Inflammatory macrophage (primary cell): Measurements from ENCODE around the gene IFNLR1.
"Not testable (repeated sequence)": the region's sequence is repeated elsewhere in the genome, so short reads cannot be mapped to it uniquely, and the experiment has no call there.

ENCODE experiments used
- DNase-seq, 2 donors: peaks; one replicate each; pipeline ENCODE4 v3.0.0-alpha.2; 2020 to 2022
- total RNA-seq, 18 experiments: gene quantifications; one replicate each; lab custom pipeline; 2026; ENCODE audit warnings: mixed read lengths in 6 of 18, inconsistent platforms in 2 of 18; lab: John Stamatoyannopoulos, UW

IFNLR1 gene
- 6.0 to 49.0 (median 19.1) reads per million in 18 experiments for total RNA-seq

DNA sequence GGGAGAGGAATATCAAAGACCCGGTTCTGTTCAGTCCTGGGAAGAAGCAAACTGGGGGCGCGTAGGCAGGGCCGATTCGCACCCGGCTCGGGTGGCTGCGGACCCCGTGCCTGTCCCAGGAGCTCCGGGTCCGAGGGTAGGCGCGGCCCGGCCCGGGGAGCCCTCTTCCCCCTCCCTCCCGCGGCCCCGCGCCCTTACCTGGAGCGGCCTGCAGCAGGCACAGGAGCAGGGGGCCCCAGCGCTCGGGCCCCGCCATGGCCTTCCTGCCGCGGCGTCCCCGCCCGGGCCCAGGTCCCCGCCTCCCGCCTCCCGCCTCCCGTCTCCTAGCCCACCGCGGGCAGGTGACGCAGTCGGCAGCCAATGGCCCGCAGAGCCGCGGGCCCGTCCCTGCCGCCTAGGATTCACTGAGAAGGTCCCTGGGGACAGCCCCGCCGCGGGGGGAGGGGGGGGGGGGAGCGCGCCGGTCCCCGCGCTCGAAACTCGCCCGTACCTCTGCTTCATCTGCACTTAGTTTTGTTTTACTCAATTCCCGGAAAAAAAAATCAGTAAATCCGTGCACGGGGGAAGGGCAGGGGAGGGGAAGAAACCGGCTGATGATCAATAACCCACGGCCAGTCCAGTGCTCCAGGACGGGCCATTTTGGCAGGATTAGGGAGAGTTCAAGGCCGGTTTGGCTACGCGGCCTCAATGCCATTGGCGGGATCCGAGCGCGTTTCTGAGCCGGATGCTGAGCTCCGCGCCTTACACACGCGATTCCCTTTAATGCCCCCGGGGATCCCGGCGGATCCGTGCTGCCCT, at the start of gene IFNLR1:
Gene IFNLR1 (minus strand): TSS at position 297 of the 798 bp plus-strand sequence. CDS start 41 bp downstream, at position 256.
- DNase-seq, result peak in 1 of 2 donors; percentile 51

- DNase-seq, result no peak
Measured at GRCh38 chr1:24235921-24236788, 49.1 kb upstream of the IFNLR1 start.

DNA sequence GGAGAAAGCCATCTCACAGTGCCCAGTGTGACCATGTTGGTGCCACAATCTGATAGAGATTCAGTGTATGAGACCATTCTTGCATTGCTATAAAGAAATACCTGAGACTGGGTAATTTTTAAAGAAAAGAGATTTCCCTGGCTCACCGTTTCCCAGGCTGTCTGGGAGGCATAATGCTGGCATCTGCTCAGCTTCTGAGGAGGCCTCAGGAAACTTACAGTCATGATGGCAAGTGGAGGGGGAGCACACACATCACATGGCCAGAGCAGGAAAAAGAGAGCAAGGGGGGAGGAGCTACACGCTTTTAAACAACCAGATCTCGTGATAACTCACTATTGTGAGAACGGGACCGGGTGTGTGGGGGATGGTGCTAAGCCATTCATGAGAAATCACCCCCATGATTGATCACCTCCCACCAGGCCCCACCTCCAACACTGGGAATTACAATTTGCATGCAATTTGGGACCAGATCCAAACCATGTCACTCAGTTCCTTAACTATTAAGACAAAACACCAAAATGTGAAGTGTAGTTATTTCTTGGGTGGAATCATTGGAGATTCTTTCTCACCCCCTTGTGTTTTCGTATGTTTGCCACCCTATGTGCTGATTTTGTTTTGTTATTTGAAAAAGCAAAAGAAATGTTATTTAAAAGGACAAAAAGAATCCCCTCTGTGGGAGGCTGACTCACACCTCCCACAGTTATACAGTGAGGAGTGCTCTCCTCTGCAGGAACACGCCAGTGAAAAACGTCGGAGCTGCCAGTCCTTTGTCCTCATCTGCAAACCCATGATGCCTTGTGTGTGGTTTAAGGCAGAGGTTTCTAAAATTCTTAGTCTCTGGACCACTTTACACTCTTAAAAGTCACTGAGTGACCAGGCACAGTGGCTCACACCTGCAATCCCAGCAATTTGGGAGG, 46.9 kb upstream of the IFNLR1 start:
- DNase-seq, result peak in 1 of 2 donors; percentile 15

DNA sequence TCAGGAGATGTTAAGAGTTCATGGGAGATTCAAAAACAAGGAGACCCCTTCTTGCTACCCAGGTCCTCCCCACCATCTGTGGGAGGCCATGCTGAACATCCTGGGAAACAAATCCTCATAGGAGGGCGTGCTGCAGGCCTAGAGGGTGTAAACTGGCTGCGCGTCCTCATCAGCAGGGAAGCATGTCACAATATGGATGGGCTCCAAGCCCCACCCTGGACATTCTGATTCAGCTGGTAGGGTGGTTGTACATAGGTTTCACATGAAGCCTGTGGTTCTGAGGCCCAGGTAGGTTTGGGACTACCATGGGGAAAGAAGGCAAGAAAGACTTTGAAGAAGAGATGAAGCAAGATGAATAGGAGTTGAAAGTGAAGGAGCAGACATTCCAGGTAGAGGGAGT, 44.6 kb upstream of the IFNLR1 start:
- DNase-seq, result no peak

DNA sequence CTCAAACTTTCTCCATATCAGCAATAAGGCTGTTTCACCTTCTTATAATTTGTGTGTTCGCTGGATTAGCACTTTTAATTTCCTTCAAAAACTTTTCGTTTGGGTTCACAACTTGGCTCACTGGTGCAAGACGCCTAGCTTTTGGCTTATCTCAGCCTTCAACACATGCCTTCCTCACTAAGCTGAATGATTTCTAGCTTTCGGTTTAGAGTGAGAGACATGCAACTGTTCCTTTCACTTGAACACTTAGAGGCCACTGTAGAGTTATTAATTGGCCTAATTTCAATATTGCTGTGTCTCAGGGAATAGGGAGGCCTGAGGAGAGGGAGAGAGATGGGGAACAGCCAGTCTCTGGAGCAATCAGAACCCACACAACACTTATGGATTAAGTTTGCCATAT, 41.2 kb upstream of the IFNLR1 start:
- DNase-seq, result no peak

DNA sequence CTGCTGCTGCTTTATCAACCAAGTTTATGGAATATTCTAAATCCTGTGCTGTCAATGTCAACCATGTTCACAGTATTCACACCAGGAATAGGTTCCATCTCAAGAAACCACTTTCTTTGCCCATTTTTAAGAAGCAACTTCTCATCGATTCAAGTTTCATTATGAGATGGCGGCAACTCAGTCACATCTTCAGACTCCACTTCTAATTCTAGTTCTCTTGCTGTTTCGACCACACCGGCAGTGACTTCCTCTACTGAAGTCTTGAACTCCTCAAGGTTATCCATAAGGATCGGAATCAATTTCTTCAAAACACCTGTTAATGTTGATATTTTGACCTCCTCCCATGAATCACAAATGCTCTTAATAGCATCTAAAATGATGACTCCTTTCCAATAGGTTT, 39.7 kb upstream of the IFNLR1 start:
- no peak for DNase-seq

DNA sequence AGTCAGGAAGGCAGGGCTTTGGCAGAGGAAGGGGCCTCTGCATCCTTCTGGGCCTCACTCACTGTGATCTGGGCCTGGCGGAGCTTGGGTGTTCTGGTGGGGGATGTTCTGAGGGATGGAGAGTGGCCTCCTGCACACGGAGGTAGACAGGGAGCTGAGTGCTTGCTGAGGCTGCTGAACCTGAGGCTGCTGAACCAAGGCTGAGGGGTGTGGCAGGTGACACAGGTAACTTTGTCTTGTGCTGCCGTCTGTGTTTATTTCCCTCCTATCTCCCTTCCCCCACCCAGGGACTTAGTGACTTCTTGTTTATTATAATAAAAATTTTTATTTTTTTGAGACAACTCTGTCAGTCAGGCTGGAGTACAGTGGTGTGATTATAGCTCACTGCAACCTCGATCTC, 37.7 kb upstream of the IFNLR1 start:
- DNase-seq, result no peak

GRCh38 chr1:24224086-24224485, 37.0 kb upstream of the IFNLR1 start:
- DNase-seq, result no peak

- no peak for DNase-seq
Measured at GRCh38 chr1:24222793-24223192, 35.7 kb upstream of the IFNLR1 start.

GRCh38 chr1:24222008-24222605, 35.0 kb upstream of the IFNLR1 start:
- DNase-seq, result no peak

DNA sequence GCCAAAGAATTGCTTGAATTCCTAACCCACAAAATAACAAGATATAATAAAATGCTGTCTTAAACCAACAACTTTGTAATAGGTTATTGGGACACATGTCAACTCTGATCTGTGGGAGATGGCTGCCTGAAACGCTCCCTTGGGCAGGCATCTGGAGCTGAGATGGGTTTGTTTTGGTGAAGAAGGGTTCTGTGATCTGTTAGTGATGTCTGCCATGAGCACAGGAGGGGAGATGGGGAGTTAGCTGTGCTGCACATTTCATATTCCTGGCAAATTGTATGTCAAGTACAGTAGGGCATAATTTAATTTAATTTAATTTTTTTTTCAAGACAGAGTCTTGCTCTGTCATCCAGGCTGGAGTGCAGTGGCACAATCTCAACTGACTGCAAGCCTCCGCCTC, 34.2 kb upstream of the IFNLR1 start:
- DNase-seq, result no peak

DNA sequence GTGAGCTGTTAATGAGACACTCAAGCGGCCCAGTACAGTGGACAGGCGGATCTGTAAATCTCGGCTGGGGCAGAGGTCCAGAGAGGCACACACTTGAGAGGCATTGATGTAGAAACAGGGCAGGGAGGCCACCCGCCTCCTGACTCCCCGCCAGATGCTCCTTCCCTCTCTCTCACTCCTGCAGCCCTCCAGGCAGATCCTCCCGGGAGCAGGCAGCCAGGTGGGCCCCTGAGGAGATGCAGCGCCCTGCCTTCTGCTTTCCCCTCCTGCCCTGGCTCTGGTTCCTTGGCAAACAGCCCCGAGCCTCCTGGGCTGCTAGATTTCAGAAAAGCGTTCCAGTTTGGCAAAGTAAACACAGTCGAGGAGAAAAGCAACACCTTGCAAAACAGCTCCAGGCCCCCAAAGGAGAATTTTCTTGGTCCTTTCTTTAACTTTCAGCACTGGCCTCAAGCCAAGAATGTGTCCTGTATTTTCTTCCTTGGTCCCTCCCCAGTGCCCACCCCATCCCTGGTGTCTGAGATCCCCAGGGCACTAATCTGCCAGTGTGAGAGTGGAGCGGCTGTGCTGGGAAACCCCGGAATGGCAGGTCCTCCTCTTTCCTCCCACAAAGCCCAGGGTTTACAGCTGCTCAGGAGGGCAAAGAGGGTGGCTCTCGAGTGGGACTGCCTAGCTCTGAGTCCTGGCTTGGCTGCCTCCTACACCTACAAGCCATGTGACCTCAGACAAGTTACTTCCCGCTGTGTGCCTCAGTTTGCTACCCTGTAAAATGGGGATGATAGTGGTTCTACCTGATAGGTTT, 29.4 kb upstream of the IFNLR1 start:
- DNase-seq, result no peak

DNA sequence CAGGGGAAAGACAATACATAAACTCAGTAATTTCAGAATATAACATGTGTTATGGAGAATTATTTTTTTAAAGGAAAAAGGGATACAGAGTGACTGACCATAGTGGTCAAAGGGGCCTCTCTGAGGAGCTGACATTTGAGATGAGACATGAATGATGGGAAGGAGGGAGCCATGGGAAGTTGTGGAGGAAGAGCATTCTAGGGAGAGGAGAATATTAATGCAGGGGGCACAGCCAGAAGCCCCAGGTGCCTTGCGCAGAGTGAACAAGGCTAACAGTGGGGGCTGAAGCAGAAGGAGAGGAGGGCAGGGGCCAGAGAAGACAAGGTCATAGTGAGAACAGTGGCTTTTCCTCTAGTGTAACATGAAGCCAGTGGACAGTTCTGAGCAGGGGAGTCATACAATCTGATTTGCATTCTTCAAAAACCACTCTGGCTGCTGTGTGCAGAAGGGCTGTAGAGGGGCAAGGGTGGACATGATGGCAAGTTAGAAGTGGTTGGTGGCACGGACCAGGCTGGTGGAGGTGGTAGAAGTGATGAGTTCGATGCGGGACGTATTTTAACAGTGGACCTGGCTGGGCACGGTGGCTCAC, 28.2 kb upstream of the IFNLR1 start:
- no peak for DNase-seq

GRCh38 chr1:24212376-24212775, 25.3 kb upstream of the IFNLR1 start:
- no peak for DNase-seq

GRCh38 chr1:24210195-24210627, 23.1 kb upstream of the IFNLR1 start:
- no peak for DNase-seq

DNA sequence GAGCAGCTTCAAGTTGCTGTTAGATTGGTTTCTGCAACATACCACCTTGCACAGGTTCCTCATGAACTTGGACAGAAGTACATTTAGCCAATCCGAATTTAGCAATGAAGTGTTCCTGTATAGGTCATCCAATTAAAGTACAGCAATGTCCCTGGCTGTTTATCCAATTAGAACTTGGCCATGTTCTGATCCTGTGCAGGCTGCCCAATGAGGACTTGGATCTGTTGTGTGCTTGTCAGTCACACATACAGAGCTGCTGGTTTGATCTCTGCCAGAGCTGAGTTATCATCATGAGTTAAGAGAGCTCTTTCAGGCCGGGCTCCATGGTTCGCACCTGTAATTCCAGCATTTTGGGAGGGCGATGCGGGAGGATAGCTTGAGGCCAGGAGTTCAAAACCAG, 22.0 kb upstream of the IFNLR1 start:
- no peak for DNase-seq

- no peak for DNase-seq
Measured at GRCh38 chr1:24207709-24208108, 20.6 kb upstream of the IFNLR1 start.

- not testable (repeated sequence) for DNase-seq
Measured at GRCh38 chr1:24207395-24207687, 20.3 kb upstream of the IFNLR1 start.

GRCh38 chr1:24206516-24207394, 19.7 kb upstream of the IFNLR1 start:
- no peak for DNase-seq

- DNase-seq, result no peak
Measured at GRCh38 chr1:24206083-24206464, 19.0 kb upstream of the IFNLR1 start.
